CD4-positive, alpha-beta T cell (primary cell): ENCODE data around the gene KCNS3. TPM values are rescaled to one million over a fixed set of nuclear protein-coding genes. Genes with fewer than 3 reads are reported as not detected.

ENCODE experiments used
- ATAC-seq: fragments of 200-7000 bp; cut with Tn5 transposase; one replicate; pipeline ENCODE4 v1.10.0; 2022; ENCODE audit warnings: mild to moderate bottlenecking; ENCODE audit not compliant: poor library complexity
- CTCF ChIA-PET: fragments of 350-600 bp; sonication (Branson Sonifier 250); formaldehyde crosslinking; loops from one replicate; lab custom pipeline; 2021; ENCODE audit warnings: antibody characterized with exemption, inconsistent platforms; lab: Charles Lee
- POLR2A ChIA-PET: fragments of 350-600 bp; sonication (Branson Sonifier 250); formaldehyde crosslinking; loops from one replicate; lab custom pipeline; 2021; ENCODE audit warnings: antibody characterized with exemption, inconsistent platforms; lab: Charles Lee
- DNase-seq, 14 experiments: peaks; one replicate each; pipeline ENCODE4 v3.0.0-alpha.2; 2013 to 2020; ENCODE audit warnings: mixed read lengths in 2 of 14
- H3K27ac ChIP-seq, 2 donors: one replicate each; pipeline versions ENCODE4 v1.5.1 to v1.7.0; 2013; ENCODE audit warnings: low read length in 2 of 2, low read depth in 1 of 2, mild to moderate bottlenecking in 1 of 2
- H3K27me3 ChIP-seq, 2 experiments: 1 replicate in 1 of 2; 2 replicates in 1 of 2; pipeline versions ENCODE4 v1.6.1 to v1.7.0; 2013; ENCODE audit warnings: low read length in 2 of 2, control low read depth in 1 of 2, mild to moderate bottlenecking in 1 of 2, moderate library complexity in 1 of 2; ENCODE audit not compliant: insufficient read depth in 2 of 2, control insufficient read depth in 1 of 2
- H3K36me3 ChIP-seq: one replicate; pipeline ENCODE4 v1.6.1; 2013; ENCODE audit warnings: low read length, control low read depth; ENCODE audit not compliant: insufficient read depth
- H3K4me1 ChIP-seq: one replicate; pipeline ENCODE4 v1.6.1; 2013; ENCODE audit warnings: low read length, control low read depth; ENCODE audit not compliant: insufficient read depth
- H3K4me3 ChIP-seq: one replicate; pipeline ENCODE4 v1.5.1; 2013; ENCODE audit warnings: mild to moderate bottlenecking, low read length, moderate library complexity
- H3K9me3 ChIP-seq, 2 experiments: 1 replicate in 1 of 2; 2 replicates in 1 of 2; pipeline versions ENCODE4 v1.6.1 to v1.7.0; 2013; ENCODE audit warnings: low read length in 2 of 2, mild to moderate bottlenecking in 2 of 2, control low read depth in 1 of 2, moderate library complexity in 1 of 2; ENCODE audit not compliant: control insufficient read depth in 1 of 2, insufficient read depth in 1 of 2
- H3K27ac Mint-ChIP-seq: one replicate; pipeline ENCODE4 v1.8.0; 2020; ENCODE audit warnings: mixed read lengths
- H3K27me3 Mint-ChIP-seq: one replicate; pipeline ENCODE4 v1.8.0; 2021; ENCODE audit warnings: mixed read lengths
- H3K36me3 Mint-ChIP-seq: one replicate; pipeline ENCODE4 v1.8.0; 2021; ENCODE audit warnings: low read depth, mixed read lengths
- H3K4me1 Mint-ChIP-seq: one replicate; pipeline ENCODE4 v1.8.0; 2021; ENCODE audit warnings: low read depth, mixed read lengths
- H3K4me3 Mint-ChIP-seq: one replicate; pipeline ENCODE4 v1.8.0; 2020; ENCODE audit warnings: mild to moderate bottlenecking, mixed read lengths
- H3K9me3 Mint-ChIP-seq: one replicate; pipeline ENCODE4 v1.8.0; 2020; ENCODE audit warnings: mixed read lengths
- intact Hi-C, 2 experiments: fragments of 100-400 bp; cut with DNase I in 1 of 2; cut with micrococcal nuclease in 1 of 2; formaldehyde crosslinking; loops; one replicate each; pipeline versions ENCODE4 v1.15.1 to v1.9.0; 2023 to 2025; cut with DNase I, micrococcal nuclease
- total RNA-seq, 174 experiments: library from RNA in 2 of 174; stranded (reverse) in 2 of 174; gene quantifications; one replicate each; pipeline ENCODE4 v1.2.3 and lab custom pipeline; 2021 to 2026
- TF ChIP-seq, protein P1 (sequence below): fragments of 200-600 bp; IDR thresholded peaks from one replicate; pipeline ENCODE4 v1.8.0; 2022; ENCODE audit warnings: antibody characterized with exemption, mild to moderate bottlenecking

The KCNS3 gene
- total RNA-seq, 2 experiments from 2014 or later: not detected

DNA sequence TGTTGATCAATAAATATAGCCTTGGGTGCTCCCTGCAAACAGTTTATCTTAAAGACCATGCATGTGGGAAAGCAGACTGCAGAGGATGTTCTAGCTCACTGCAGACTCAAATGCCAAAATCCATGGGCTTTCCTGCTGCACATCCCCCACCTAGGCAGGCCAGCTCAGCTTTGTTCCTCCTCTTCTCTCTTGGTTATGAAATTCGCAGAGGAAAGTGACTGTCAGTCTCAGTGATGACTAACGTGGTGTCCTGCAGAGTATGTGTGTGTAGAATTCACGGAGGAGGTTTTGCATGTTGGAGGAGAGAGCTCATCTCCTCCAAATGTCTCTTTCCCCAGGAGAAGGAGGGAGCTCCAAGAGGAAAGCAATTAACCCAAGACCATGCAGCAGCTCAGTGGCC, 21.4 kb upstream of the KCNS3 start:
- no peaks in the 10 kb centered on the region for H3K36me3 ChIP-seq
- ATAC-seq (no peak), DNase-seq (no peak)
- no peaks in the 10 kb centered on the region for H3K4me1 Mint-ChIP-seq
- no peaks in the 10 kb centered on the region for H3K4me1 ChIP-seq
- TF ChIP-seq, protein P1, sequence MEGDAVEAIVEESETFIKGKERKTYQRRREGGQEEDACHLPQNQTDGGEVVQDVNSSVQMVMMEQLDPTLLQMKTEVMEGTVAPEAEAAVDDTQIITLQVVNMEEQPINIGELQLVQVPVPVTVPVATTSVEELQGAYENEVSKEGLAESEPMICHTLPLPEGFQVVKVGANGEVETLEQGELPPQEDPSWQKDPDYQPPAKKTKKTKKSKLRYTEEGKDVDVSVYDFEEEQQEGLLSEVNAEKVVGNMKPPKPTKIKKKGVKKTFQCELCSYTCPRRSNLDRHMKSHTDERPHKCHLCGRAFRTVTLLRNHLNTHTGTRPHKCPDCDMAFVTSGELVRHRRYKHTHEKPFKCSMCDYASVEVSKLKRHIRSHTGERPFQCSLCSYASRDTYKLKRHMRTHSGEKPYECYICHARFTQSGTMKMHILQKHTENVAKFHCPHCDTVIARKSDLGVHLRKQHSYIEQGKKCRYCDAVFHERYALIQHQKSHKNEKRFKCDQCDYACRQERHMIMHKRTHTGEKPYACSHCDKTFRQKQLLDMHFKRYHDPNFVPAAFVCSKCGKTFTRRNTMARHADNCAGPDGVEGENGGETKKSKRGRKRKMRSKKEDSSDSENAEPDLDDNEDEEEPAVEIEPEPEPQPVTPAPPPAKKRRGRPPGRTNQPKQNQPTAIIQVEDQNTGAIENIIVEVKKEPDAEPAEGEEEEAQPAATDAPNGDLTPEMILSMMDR: no peak
- POLR2A ChIA-PET: no interaction called here
- no peaks in the 10 kb centered on the region for H3K9me3 Mint-ChIP-seq
- H3K4me3 ChIP-seq: no peak overlapping the region
- no peaks in the 10 kb centered on the region for H3K36me3 Mint-ChIP-seq
- H3K27me3 Mint-ChIP-seq: peaks cover 66% of the 10 kb centered on the region
- CTCF ChIA-PET: no interaction called here
- intact Hi-C loops: no loop called here
- no peak overlapping the region for H3K4me3 Mint-ChIP-seq
- H3K27ac ChIP-seq: no peak overlapping the region
- H3K27me3 ChIP-seq: peaks cover 5 to 10% of the 10 kb centered on the region in 2 experiments
- H3K27ac Mint-ChIP-seq: no peak overlapping the region
- peaks cover 0 to 4% of the 10 kb centered on the region in 2 experiments for H3K9me3 ChIP-seq

DNA sequence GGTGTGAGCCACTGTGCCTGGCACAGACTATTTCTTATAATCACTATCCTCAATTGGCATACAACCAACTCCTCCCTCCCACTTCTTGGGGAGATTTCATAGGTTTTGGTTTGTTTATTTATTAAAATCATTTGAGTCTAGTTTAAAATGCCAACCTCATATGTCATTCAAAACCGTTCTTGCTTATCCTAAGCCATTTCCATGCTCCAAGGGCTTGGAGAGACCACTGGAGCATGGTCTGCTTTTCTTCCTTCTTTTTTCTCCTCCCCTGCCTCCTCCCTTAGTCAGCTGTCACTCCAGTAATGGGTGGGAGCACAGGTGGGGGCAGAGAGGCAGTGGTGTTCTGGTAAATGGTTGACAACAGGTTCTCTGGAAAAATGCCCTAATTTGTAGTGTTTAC, 20.4 kb upstream of the KCNS3 start:
- no peaks in the 10 kb centered on the region for H3K36me3 ChIP-seq
- POLR2A ChIA-PET: no interaction called here
- intact Hi-C loops: no loop called here

DNA sequence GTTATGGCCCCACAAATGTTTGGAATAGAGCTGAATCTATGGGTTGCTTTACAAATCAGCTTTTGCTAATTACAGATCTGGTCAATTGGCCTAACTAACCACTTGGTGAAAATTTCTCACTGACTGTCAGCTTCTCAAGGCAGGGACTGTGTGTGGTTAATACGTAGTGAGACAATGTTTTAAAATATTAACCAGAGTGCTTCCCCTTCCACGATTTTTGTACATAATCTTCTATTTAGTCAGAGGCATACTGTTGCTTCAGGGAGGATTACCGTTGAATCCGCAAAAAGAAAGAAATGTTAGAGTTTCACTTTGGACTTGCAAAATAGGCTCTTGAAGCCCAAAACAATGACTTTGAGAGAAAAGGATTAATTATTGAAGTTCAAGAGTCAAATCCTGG, 14.9 kb upstream of the KCNS3 start:
- no peak overlapping the region for H3K27ac Mint-ChIP-seq
- H3K4me3 Mint-ChIP-seq: no peak overlapping the region
- H3K4me1 Mint-ChIP-seq: no peaks in the 10 kb centered on the region
- no peak overlapping the region for H3K27ac ChIP-seq
- no peak overlapping the region for H3K4me3 ChIP-seq
- no peaks in the 10 kb centered on the region for H3K4me1 ChIP-seq
- H3K36me3 ChIP-seq: no peaks in the 10 kb centered on the region
- ATAC-seq (no peak), DNase-seq (no peak)
- TF ChIP-seq, protein P1: no peak
- H3K9me3 Mint-ChIP-seq: peaks cover 2% of the 10 kb centered on the region
- intact Hi-C loops: no loop called here
- CTCF ChIA-PET: no interaction called here
- peaks cover 43% of the 10 kb centered on the region for H3K27me3 Mint-ChIP-seq
- peaks cover 0 to 4% of the 10 kb centered on the region in 2 experiments for H3K9me3 ChIP-seq
- peaks cover 3 to 6% of the 10 kb centered on the region in 2 experiments for H3K27me3 ChIP-seq
- POLR2A ChIA-PET: no interaction called here
- H3K36me3 Mint-ChIP-seq: no peaks in the 10 kb centered on the region

More for the DNA sequence above, 20.4 kb upstream of the KCNS3 start:
- no peak overlapping the region for H3K27ac Mint-ChIP-seq
- peaks cover 0 to 4% of the 10 kb centered on the region in 2 experiments for H3K9me3 ChIP-seq
- H3K27me3 Mint-ChIP-seq: peaks cover 68% of the 10 kb centered on the region
- no peaks in the 10 kb centered on the region for H3K9me3 Mint-ChIP-seq
- H3K4me1 Mint-ChIP-seq: no peaks in the 10 kb centered on the region
- CTCF ChIA-PET: interaction anchor here (1.0 kb wide), 1 partner anchor 9 kb away, joined by 3 read pairs; no protein-coding TSS in a partner anchor
- TF ChIP-seq, protein P1: no peak
- H3K4me3 Mint-ChIP-seq: no peak overlapping the region
- peaks cover 5 to 10% of the 10 kb centered on the region in 2 experiments for H3K27me3 ChIP-seq
- ATAC-seq (no peak), DNase-seq (no peak)
- H3K4me3 ChIP-seq: no peak overlapping the region
- H3K36me3 Mint-ChIP-seq: no peaks in the 10 kb centered on the region
- H3K27ac ChIP-seq: no peak overlapping the region
- no peaks in the 10 kb centered on the region for H3K4me1 ChIP-seq
